Natural killer cell (primary cell): ENCODE measurements around the gene KIAA1614. TPM values are rescaled to one million over a fixed set of nuclear protein-coding genes. Genes with fewer than 3 reads are reported as not detected.

Source experiments
- ATAC-seq, 3 donors: fragments of 150-1000 bp in 2 of 3; fragments of 200-7000 bp in 1 of 3; cut with Tn5 transposase; 1 replicate in 1 of 3; 2 replicates in 2 of 3; pipeline ENCODE4 v1.10.0; 2021; ENCODE audit warnings: mild to moderate bottlenecking in 2 of 3, moderate library complexity in 2 of 3
- DNase-seq, 2 donors: peaks; one replicate each; pipeline versions ENCODE4 v3.0.0 to v3.0.0-alpha.2; 2013 to 2021; ENCODE audit warnings: mixed read lengths in 1 of 2
- H3K27ac ChIP-seq: one replicate; pipeline ENCODE4 v1.5.1; 2013; ENCODE audit warnings: mild to moderate bottlenecking, low read length
- H3K27me3 ChIP-seq: one replicate; pipeline ENCODE4 v1.6.1; 2013; ENCODE audit warnings: low read length; ENCODE audit not compliant: control insufficient read depth, insufficient read depth
- H3K36me3 ChIP-seq: one replicate; pipeline ENCODE4 v1.6.1; 2013; ENCODE audit warnings: low read length; ENCODE audit not compliant: control insufficient read depth, insufficient read depth
- H3K4me1 ChIP-seq: one replicate; pipeline ENCODE4 v1.6.1; 2013; ENCODE audit warnings: low read length; ENCODE audit not compliant: control insufficient read depth, insufficient read depth
- H3K4me3 ChIP-seq: one replicate; pipeline ENCODE4 v1.5.1; 2013; ENCODE audit warnings: low read length
- H3K9me3 ChIP-seq: one replicate; pipeline ENCODE4 v1.6.1; 2013; ENCODE audit warnings: low read length; ENCODE audit not compliant: control insufficient read depth, insufficient read depth
- H3K27ac Mint-ChIP-seq, 2 donors: one replicate each; pipeline ENCODE4 v1.8.0; 2022; ENCODE audit warnings: mild to moderate bottlenecking in 2 of 2, mixed read lengths in 2 of 2, moderate library complexity in 1 of 2
- H3K27me3 Mint-ChIP-seq, 2 donors: one replicate each; pipeline ENCODE4 v1.8.0; 2022; ENCODE audit warnings: low read depth in 2 of 2, mixed read lengths in 2 of 2
- H3K36me3 Mint-ChIP-seq: one replicate; pipeline ENCODE4 v1.8.0; 2022; ENCODE audit warnings: mixed read lengths
- H3K4me1 Mint-ChIP-seq, 2 donors: one replicate each; pipeline ENCODE4 v1.8.0; 2022; ENCODE audit warnings: mixed read lengths in 2 of 2
- H3K4me3 Mint-ChIP-seq: one replicate; pipeline ENCODE4 v1.8.0; 2022; ENCODE audit warnings: mild to moderate bottlenecking, moderate library complexity, mixed read lengths
- H3K9me3 Mint-ChIP-seq, 2 donors: one replicate each; pipeline ENCODE4 v1.8.0; 2022; ENCODE audit warnings: mixed read lengths in 2 of 2
- CTCF ChIP-seq: fragments of 200-600 bp; IDR thresholded peaks from one replicate; pipeline ENCODE4 v1.8.0; 2022; ENCODE audit warnings: antibody characterized with exemption
- WGBS: methylation state at CpG from one replicate; pipeline ENCODE4 v1.1.7; 2013; ENCODE audit warnings: missing lambda C conversion rate; ENCODE audit not compliant: insufficient coverage; 5-methylcytosine and 5-hydroxymethylcytosine counted together
- intact Hi-C: fragments of 100-400 bp; cut with micrococcal nuclease; formaldehyde crosslinking; loops from one replicate; pipeline ENCODE4 v1.14.2; 2022
- total RNA-seq, 4 donors: library from RNA; stranded (reverse); fragments of 120-200 nt in 1 of 4; gene quantifications; one replicate each; pipeline versions ENCODE4 v1.2.3 to v1.2.4, GENCODE V29; 2013 to 2022

Gene KIAA1614
- total RNA-seq, 3 donors from 2014 or later (not counting 1 experiment from before 2014, with no cell fraction given), result 0.09 to 0.80 (median 0.40) TPM

- DNase-seq (no peak), ATAC-seq (no peak)
- no peak overlapping the region for H3K27ac ChIP-seq
- H3K27me3 ChIP-seq, result peaks cover 5% of the 10 kb centered on the region
- no peak overlapping the region for H3K4me3 ChIP-seq
- peaks cover 0 to 3% of the 10 kb centered on the region in 2 donors for H3K4me1 Mint-ChIP-seq
- no peaks in the 10 kb centered on the region for H3K36me3 Mint-ChIP-seq
- peaks cover 7% of the 10 kb centered on the region for H3K4me1 ChIP-seq
- no peak for TF ChIP-seq CTCF
- no peaks in the 10 kb centered on the region for H3K9me3 ChIP-seq
- no peaks in the 10 kb centered on the region for H3K36me3 ChIP-seq
- 28% methylated on average over 3 of the region's 3 CpGs for WGBS
- H3K27ac Mint-ChIP-seq, result no peak overlapping the region
- H3K9me3 Mint-ChIP-seq, result no peaks in the 10 kb centered on the region
- no peak overlapping the region for H3K4me3 Mint-ChIP-seq
- peaks cover 22 to 23% of the 10 kb centered on the region in 2 donors for H3K27me3 Mint-ChIP-seq
- intact Hi-C loops, result no loop called here
Observed at GRCh38 chr1:180909005-180909414, 3.7 kb upstream of the KIAA1614 start.

- Histone ChIP-seq H3K27ac (no peak overlapping the region), H3K4me3 (no peak overlapping the region), H3K36me3 (no peaks in the 10 kb centered on the region), H3K27me3 (peaks cover 5% of the 10 kb centered on the region), H3K9me3 (no peaks in the 10 kb centered on the region), H3K4me1 (peaks cover 7% of the 10 kb centered on the region)
- TF ChIP-seq CTCF, result no peak
- Mint-ChIP-seq H3K4me1 (peaks cover 0 to 3% of the 10 kb centered on the region in 2 donors), H3K4me3 (no peak overlapping the region), H3K27me3 (peaks cover 25 to 26% of the 10 kb centered on the region in 2 donors), H3K36me3 (no peaks in the 10 kb centered on the region), H3K9me3 (no peaks in the 10 kb centered on the region), H3K27ac (no peak overlapping the region)
- DNase-seq (no peak), ATAC-seq (no peak)
- intact Hi-C loops, result no loop called here
- 90% methylated on average over 3 of the region's 5 CpGs for WGBS
Observed at GRCh38 chr1:180909462-180909976, 3.2 kb upstream of the KIAA1614 start.

- H3K27me3 ChIP-seq, result peaks cover 5% of the 10 kb centered on the region
- Mint-ChIP-seq H3K4me1 (peaks cover 0 to 3% of the 10 kb centered on the region in 2 donors), H3K9me3 (no peaks in the 10 kb centered on the region), H3K4me3 (peak overlapping the region; percentile 31), H3K27ac (no peak overlapping the region), H3K36me3 (no peaks in the 10 kb centered on the region), H3K27me3 (peaks cover 29 to 32% of the 10 kb centered on the region in 2 donors)
- H3K9me3 ChIP-seq, result no peaks in the 10 kb centered on the region
- intact Hi-C loops, result no loop called here
- H3K27ac ChIP-seq, result no peak overlapping the region
- WGBS, result 42% methylated on average over 17 of the region's 17 CpGs
- no peak for ATAC-seq
- no peak for TF ChIP-seq CTCF
- peaks cover 7% of the 10 kb centered on the region for H3K4me1 ChIP-seq
- DNase-seq, result no peak
- H3K36me3 ChIP-seq, result no peaks in the 10 kb centered on the region
- no peak overlapping the region for H3K4me3 ChIP-seq
Observed at GRCh38 chr1:180911640-180912191, 981 bp upstream of the KIAA1614 start.
